Liver (tissue), 9 donors: ENCODE data around the gene MT1E. TPM values are rescaled to one million over a fixed set of nuclear protein-coding genes. Genes with fewer than 3 reads are reported as not detected.

ENCODE experiments used
- DNase-seq: peaks from one replicate; pipeline ENCODE4 v3.0.0-alpha.2; 2017; ENCODE audit warnings: low spot score
- H3K27ac ChIP-seq, 2 donors: one replicate each; pipeline ENCODE4 v1.7.0; 2013; ENCODE audit warnings: inconsistent platforms in 2 of 2, low read length in 2 of 2, control low read depth in 1 of 2, low read depth in 1 of 2, mild to moderate bottlenecking in 1 of 2
- H3K27me3 ChIP-seq, 4 donors: one replicate each; pipeline versions ENCODE4 v1.6.1 to v1.7.0; 2013; ENCODE audit warnings: low read length in 3 of 4, inconsistent platforms in 1 of 4, mild to moderate bottlenecking in 1 of 4, moderate library complexity in 1 of 4; ENCODE audit not compliant: control insufficient read depth in 4 of 4, insufficient read depth in 4 of 4
- H3K36me3 ChIP-seq, 4 donors: one replicate each; pipeline versions ENCODE4 v1.6.1 to v1.7.0; 2013; ENCODE audit warnings: low read length in 3 of 4, mild to moderate bottlenecking in 3 of 4, low read depth in 1 of 4, moderate library complexity in 1 of 4; ENCODE audit not compliant: control insufficient read depth in 4 of 4, insufficient read depth in 3 of 4
- H3K4me1 ChIP-seq, 4 donors: one replicate each; pipeline versions ENCODE4 v1.6.1 to v1.7.0; 2013; ENCODE audit warnings: low read length in 3 of 4, mild to moderate bottlenecking in 3 of 4, moderate library complexity in 1 of 4; ENCODE audit not compliant: control insufficient read depth in 4 of 4, insufficient read depth in 4 of 4
- H3K4me3 ChIP-seq, 3 donors: one replicate each; pipeline versions ENCODE4 v1.6.1 to v1.7.0; 2013; ENCODE audit warnings: low read length in 3 of 3, control low read depth in 1 of 3, low read depth in 1 of 3, mild to moderate bottlenecking in 1 of 3
- H3K9ac ChIP-seq, 2 donors: one replicate each; pipeline ENCODE4 v1.7.0; 2013; ENCODE audit warnings: low read length in 2 of 2, mild to moderate bottlenecking in 2 of 2, moderate library complexity in 2 of 2, control low read depth in 1 of 2, low read depth in 1 of 2
- H3K9me3 ChIP-seq, 4 donors: one replicate each; pipeline versions ENCODE4 v1.6.1 to v1.7.0; 2013; ENCODE audit warnings: low read length in 3 of 4; ENCODE audit not compliant: control insufficient read depth in 4 of 4
- ATF3 ChIP-seq: IDR thresholded peaks from 2 replicates; pipeline ENCODE4 v1.6.1; 2016; ENCODE audit warnings: antibody characterized with exemption
- FOXA1 ChIP-seq: IDR thresholded peaks from 2 replicates; pipeline ENCODE4 v1.6.1; 2016; ENCODE audit warnings: antibody characterized with exemption
- FOXA2 ChIP-seq: IDR thresholded peaks from 2 replicates; pipeline ENCODE4 v1.6.1; 2016; ENCODE audit warnings: antibody characterized with exemption
- GABPA ChIP-seq, 2 donors: IDR thresholded peaks in 1 of 2; conservative IDR thresholded peaks in 1 of 2; 2 replicates each; pipeline ENCODE4 v1.6.1; 2016; ENCODE audit warnings: antibody characterized with exemption in 2 of 2, mild to moderate bottlenecking in 1 of 2, moderate library complexity in 1 of 2
- HNF4A ChIP-seq, 2 donors: conservative IDR thresholded peaks; 2 replicates each; pipeline ENCODE4 v1.6.1; 2016; ENCODE audit warnings: antibody characterized with exemption in 2 of 2, mild to moderate bottlenecking in 2 of 2
- HNF4G ChIP-seq: IDR thresholded peaks from 2 replicates; pipeline ENCODE4 v1.6.1; 2016; ENCODE audit warnings: antibody characterized with exemption
- NR2F2 ChIP-seq: IDR thresholded peaks from 2 replicates; pipeline ENCODE4 v1.6.1; 2016; ENCODE audit warnings: antibody characterized with exemption
- RAD21 ChIP-seq, 2 donors: IDR thresholded peaks; 2 replicates each; pipeline ENCODE4 v1.6.1; 2016; ENCODE audit warnings: antibody characterized with exemption in 2 of 2, mild to moderate bottlenecking in 2 of 2
- SP1 ChIP-seq: IDR thresholded peaks from 2 replicates; pipeline ENCODE4 v1.6.1; 2018; ENCODE audit warnings: antibody characterized with exemption, mild to moderate bottlenecking
- ZBTB33 ChIP-seq: IDR thresholded peaks from 2 replicates; pipeline ENCODE4 v1.6.1; 2016; ENCODE audit warnings: antibody characterized with exemption
- WGBS: extraction: QIAGEN DNeasy Blood & Tissue Kit; methylation state at CpG from one replicate; pipeline ENCODE4 v1.1.7; 2013; 5-methylcytosine and 5-hydroxymethylcytosine counted together
- polyA plus RNA-seq, 2 donors: library from polyadenylated mRNA; stranded (reverse) in 1 of 2; unstranded in 1 of 2; fragments of 200-250 nt in 1 of 2; fragments of >200 nt in 1 of 2; fragmentation: Nextera tagmentation in 1 of 2; extraction: Ambion mirVana in 1 of 2; gene quantifications; one replicate each; pipeline versions ENCODE4 v1.2.1 to v1.2.3, GENCODE V29; 2013 to 2015
- total RNA-seq, 2 donors: library from RNA; depleted of rRNA; stranded (reverse); fragments of >200 nt; gene quantifications; one replicate each; pipeline ENCODE4 v1.2.3, GENCODE V29; 2014
- TF ChIP-seq, protein P1 (sequence below): IDR thresholded peaks from 2 replicates; pipeline ENCODE4 v1.6.1; 2016; ENCODE audit warnings: antibody characterized with exemption, mild to moderate bottlenecking
- TF ChIP-seq, protein P2 (sequence below): fragments of 150-350 bp; IDR thresholded peaks from 2 replicates; pipeline ENCODE4 v1.5.1; 2017; ENCODE audit warnings: improper control_type of control experiment, low read depth, low read length; ENCODE audit not compliant: missing input control
- donor health status: healthy.
- donor health status: healthy.
- donor health status: healthy.
- donor health status: healthy.
- donor health status: healthy.

The MT1E gene
- total and polyA plus RNA-seq, 4 donors = 206 to 1,831 (median 808) TPM

GRCh38 chr16:56649271-56649670, 23.7 kb downstream of the MT1E start:
- no peaks in the 10 kb centered on the region for H3K27me3 ChIP-seq
- no peak overlapping the region for H3K4me3 ChIP-seq
- H3K27ac ChIP-seq = no peak overlapping the region
- H3K9me3 ChIP-seq = no peaks in the 10 kb centered on the region
- H3K9ac ChIP-seq = no peak overlapping the region
- H3K4me1 ChIP-seq = peaks cover 5 to 18% (median 11%) of the 10 kb centered on the region in 4 donors
- H3K36me3 ChIP-seq = no peaks in the 10 kb centered on the region
- TF ChIP-seq HNF4G = no peak
- DNase-seq = no peak
- WGBS = 96% methylated on average over 2 of the region's 2 CpGs

- no peak overlapping the region for H3K4me3 ChIP-seq
- H3K9ac ChIP-seq = no peak overlapping the region
- H3K27ac ChIP-seq = no peak overlapping the region
- H3K27me3 ChIP-seq = no peaks in the 10 kb centered on the region
- H3K36me3 ChIP-seq = no peaks in the 10 kb centered on the region
- H3K9me3 ChIP-seq = no peaks in the 10 kb centered on the region
- 79% methylated on average over 3 of the region's 3 CpGs for WGBS
- TF ChIP-seq NR2F2 = no peak
- TF ChIP-seq RAD21 (IDR thresholded peaks at IDR 0.05) = no peak
- TF ChIP-seq, protein P1, sequence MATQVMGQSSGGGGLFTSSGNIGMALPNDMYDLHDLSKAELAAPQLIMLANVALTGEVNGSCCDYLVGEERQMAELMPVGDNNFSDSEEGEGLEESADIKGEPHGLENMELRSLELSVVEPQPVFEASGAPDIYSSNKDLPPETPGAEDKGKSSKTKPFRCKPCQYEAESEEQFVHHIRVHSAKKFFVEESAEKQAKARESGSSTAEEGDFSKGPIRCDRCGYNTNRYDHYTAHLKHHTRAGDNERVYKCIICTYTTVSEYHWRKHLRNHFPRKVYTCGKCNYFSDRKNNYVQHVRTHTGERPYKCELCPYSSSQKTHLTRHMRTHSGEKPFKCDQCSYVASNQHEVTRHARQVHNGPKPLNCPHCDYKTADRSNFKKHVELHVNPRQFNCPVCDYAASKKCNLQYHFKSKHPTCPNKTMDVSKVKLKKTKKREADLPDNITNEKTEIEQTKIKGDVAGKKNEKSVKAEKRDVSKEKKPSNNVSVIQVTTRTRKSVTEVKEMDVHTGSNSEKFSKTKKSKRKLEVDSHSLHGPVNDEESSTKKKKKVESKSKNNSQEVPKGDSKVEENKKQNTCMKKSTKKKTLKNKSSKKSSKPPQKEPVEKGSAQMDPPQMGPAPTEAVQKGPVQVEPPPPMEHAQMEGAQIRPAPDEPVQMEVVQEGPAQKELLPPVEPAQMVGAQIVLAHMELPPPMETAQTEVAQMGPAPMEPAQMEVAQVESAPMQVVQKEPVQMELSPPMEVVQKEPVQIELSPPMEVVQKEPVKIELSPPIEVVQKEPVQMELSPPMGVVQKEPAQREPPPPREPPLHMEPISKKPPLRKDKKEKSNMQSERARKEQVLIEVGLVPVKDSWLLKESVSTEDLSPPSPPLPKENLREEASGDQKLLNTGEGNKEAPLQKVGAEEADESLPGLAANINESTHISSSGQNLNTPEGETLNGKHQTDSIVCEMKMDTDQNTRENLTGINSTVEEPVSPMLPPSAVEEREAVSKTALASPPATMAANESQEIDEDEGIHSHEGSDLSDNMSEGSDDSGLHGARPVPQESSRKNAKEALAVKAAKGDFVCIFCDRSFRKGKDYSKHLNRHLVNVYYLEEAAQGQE = no peak
- no peak for TF ChIP-seq GABPA (IDR thresholded peaks at IDR 0.05 in 1 of 2, conservative IDR thresholded peaks at IDR 0.05 in 1 of 2)
- TF ChIP-seq FOXA1 = no peak
- no peak for TF ChIP-seq FOXA2
- TF ChIP-seq HNF4G = no peak
- TF ChIP-seq, protein P2, sequence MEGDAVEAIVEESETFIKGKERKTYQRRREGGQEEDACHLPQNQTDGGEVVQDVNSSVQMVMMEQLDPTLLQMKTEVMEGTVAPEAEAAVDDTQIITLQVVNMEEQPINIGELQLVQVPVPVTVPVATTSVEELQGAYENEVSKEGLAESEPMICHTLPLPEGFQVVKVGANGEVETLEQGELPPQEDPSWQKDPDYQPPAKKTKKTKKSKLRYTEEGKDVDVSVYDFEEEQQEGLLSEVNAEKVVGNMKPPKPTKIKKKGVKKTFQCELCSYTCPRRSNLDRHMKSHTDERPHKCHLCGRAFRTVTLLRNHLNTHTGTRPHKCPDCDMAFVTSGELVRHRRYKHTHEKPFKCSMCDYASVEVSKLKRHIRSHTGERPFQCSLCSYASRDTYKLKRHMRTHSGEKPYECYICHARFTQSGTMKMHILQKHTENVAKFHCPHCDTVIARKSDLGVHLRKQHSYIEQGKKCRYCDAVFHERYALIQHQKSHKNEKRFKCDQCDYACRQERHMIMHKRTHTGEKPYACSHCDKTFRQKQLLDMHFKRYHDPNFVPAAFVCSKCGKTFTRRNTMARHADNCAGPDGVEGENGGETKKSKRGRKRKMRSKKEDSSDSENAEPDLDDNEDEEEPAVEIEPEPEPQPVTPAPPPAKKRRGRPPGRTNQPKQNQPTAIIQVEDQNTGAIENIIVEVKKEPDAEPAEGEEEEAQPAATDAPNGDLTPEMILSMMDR = no peak
- TF ChIP-seq SP1 = no peak
- TF ChIP-seq ZBTB33 = no peak
- TF ChIP-seq ATF3 = no peak
- TF ChIP-seq HNF4A (conservative IDR thresholded peaks at IDR 0.05) = no peak
- H3K4me1 ChIP-seq = peaks cover 5 to 17% (median 11%) of the 10 kb centered on the region in 4 donors
- DNase-seq = no peak
These were observed 24.2 kb downstream of the MT1E start for GRCh38 chr16:56649820-56650219.
